ENCODE data around the gene XIST. TPM values are rescaled to one million over a fixed set of nuclear protein-coding genes. Genes with fewer than 3 reads are reported as not detected.

The XIST gene
- total and polyA plus RNA-seq, 9 of the 15 experiments (the other 6 are each of a cell fraction or from before 2014, with no cell fraction given) = 22.4 to 160 (median 55.5) TPM

- no peak for TF ChIP-seq ZBTB40 (IDR thresholded peaks at IDR 0.05)
- TF ChIP-seq ZBTB40 (CRISPR knock-in tag; IDR thresholded peaks at IDR 0.05) = no peak
- TF ChIP-seq SAP30 (IDR thresholded peaks at IDR 0.05; ENCODE audit: borderline replicate concordance, insufficient read depth, low read depth, low read length, poor library complexity, severe bottlenecking) = no peak
- TF ChIP-seq SUPT5H (IDR thresholded peaks at IDR 0.05) = peak; percentile 79
- no peak for TF ChIP-seq TRIM25 (IDR thresholded peaks at IDR 0.05; ENCODE audit: borderline replicate concordance)
- TF ChIP-seq TGIF2 (CRISPR knock-in tag; IDR thresholded peaks at IDR 0.05) = no peak
- TF ChIP-seq KAT8 (IDR thresholded peaks at IDR 0.05; ENCODE audit: low read depth) = no peak
- no peak for TF ChIP-seq ZNF639 (CRISPR knock-in tag; conservative IDR thresholded peaks at IDR 0.05 in 1 of 2, IDR thresholded peaks at IDR 0.05 in 1 of 2)
- peak; percentile 13 for TF ChIP-seq MEIS2 (IDR thresholded peaks at IDR 0.05; ENCODE audit: partially characterized antibody)
- TF ChIP-seq, protein P1, sequence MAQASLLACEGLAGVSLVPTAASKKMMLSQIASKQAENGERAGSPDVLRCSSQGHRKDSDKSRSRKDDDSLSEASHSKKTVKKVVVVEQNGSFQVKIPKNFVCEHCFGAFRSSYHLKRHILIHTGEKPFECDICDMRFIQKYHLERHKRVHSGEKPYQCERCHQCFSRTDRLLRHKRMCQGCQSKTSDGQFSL (CRISPR knock-in tag; IDR thresholded peaks at IDR 0.05) = peak; percentile 91
- TF ChIP-seq, protein P1 (tag; IDR thresholded peaks at IDR 0.05) = peak in 1 of 2 experiments; percentile 58; a peak in 1 of 4 replicates
- no peak for TF ChIP-seq HIVEP1 (CRISPR knock-in tag; IDR thresholded peaks at IDR 0.05)
- TF ChIP-seq MXI1 (IDR thresholded peaks at IDR 0.05; ENCODE audit: low read depth, low read length) = no peak
- no peak for TF ChIP-seq NFXL1 (CRISPR knock-in tag; IDR thresholded peaks at IDR 0.05)
Measured at GRCh38 chrX:73852467-73852866, at the start of gene XIST (continued).

Measured in K562 (cell line).